A673 (cell line): ENCODE measurements around the gene AHRR. TPM values are rescaled to one million over a fixed set of nuclear protein-coding genes. Genes with fewer than 3 reads are reported as not detected.

Experiments used
- BruUV-seq: library from RNA; stranded (reverse); fragments of 400-500 nt; replicated peaks from 2 replicates; lab custom pipeline; 2021; lab: Mats Ljungman, UMichigan
- CTCF ChIA-PET: fragments of 300-600 bp; sonication (Branson Sonifier 250); formaldehyde crosslinking; loops from one replicate; lab custom pipeline; 2022; ENCODE audit warnings: antibody characterized with exemption; lab: Charles Lee
- POLR2A ChIA-PET: fragments of 300-600 bp; sonication (Branson Sonifier 250); formaldehyde crosslinking; loops from one replicate; lab custom pipeline; 2022; ENCODE audit warnings: antibody characterized with exemption; ENCODE audit not compliant: low non-redundant PET; lab: Charles Lee
- DNase-seq: peaks from one replicate; pipeline ENCODE4 v3.0.0-alpha.2; 2015; ENCODE audit warnings: low spot score
- H3K27ac ChIP-seq: fragments of 200-600 bp; sonication (generic); 2 replicates; pipeline ENCODE4 v1.5.1; 2016; ENCODE audit warnings: mixed run types, low read depth, mild to moderate bottlenecking, mixed read lengths, antibody characterized with exemption, low read length; ENCODE audit not compliant: poor library complexity, severe bottlenecking
- H3K27me3 ChIP-seq: fragments of 200-600 bp; sonication (generic); replicated peaks from 2 replicates; pipeline ENCODE4 v1.6.1; 2017; ENCODE audit warnings: mixed run types, low read depth, mild to moderate bottlenecking, mixed read lengths, antibody characterized with exemption, low read length; ENCODE audit not compliant: insufficient read depth, poor library complexity
- H3K36me3 ChIP-seq: fragments of 200-600 bp; sonication (generic); 2 replicates; pipeline ENCODE4 v1.6.1; 2016; ENCODE audit warnings: mixed run types, mild to moderate bottlenecking, mixed read lengths, antibody characterized with exemption, low read length; ENCODE audit not compliant: insufficient read depth, poor library complexity, severe bottlenecking
- H3K4me1 ChIP-seq: fragments of 200-600 bp; sonication (generic); 2 replicates; pipeline ENCODE4 v1.6.1; 2017; ENCODE audit warnings: mixed run types, mild to moderate bottlenecking, mixed read lengths, antibody characterized with exemption, low read length; ENCODE audit not compliant: insufficient read depth, poor library complexity, severe bottlenecking
- H3K4me3 ChIP-seq: fragments of 200-600 bp; sonication (generic); 2 replicates; pipeline ENCODE4 v1.5.1; 2016; ENCODE audit warnings: low read depth, mixed run types, mild to moderate bottlenecking, mixed read lengths, low read length; ENCODE audit not compliant: poor library complexity, severe bottlenecking
- H3K9me3 ChIP-seq: fragments of 200-600 bp; sonication (generic); 2 replicates; pipeline ENCODE4 v1.6.1; 2016; ENCODE audit warnings: mixed run types, low read depth, mild to moderate bottlenecking, mixed read lengths, antibody characterized with exemption, low read length; ENCODE audit not compliant: poor library complexity, severe bottlenecking
- CTCF ChIP-seq: fragments of 300-800, 200-600 bp; sonication (generic); conservative IDR thresholded peaks from 2 replicates; pipeline ENCODE4 v1.5.1; 2017; ENCODE audit warnings: low read depth, mild to moderate bottlenecking, antibody characterized with exemption, low read length, moderate library complexity, mixed read lengths
- EZH2 ChIP-seq: fragments of 200-600 bp; sonication (generic); IDR thresholded peaks from 2 replicates; pipeline ENCODE4 v1.6.1; 2017; ENCODE audit warnings: borderline replicate concordance, low read depth, mild to moderate bottlenecking, mixed read lengths, antibody characterized with exemption, low read length; ENCODE audit not compliant: poor library complexity, severe bottlenecking
- intact Hi-C: fragments of 100-400 bp; cut with micrococcal nuclease; formaldehyde crosslinking; loops from one replicate; pipeline ENCODE4 v1.10.0; 2022; ENCODE audit not compliant: unreplicated experiment
- total RNA-seq: library from RNA; stranded (reverse); gene quantifications from 2 replicates; pipeline ENCODE4 v1.2.3, GENCODE V29; 2021

AHRR gene
- total RNA-seq, 1 experiment from 2014 or later = 2.2 TPM

GRCh38 chr5:453725-454481 lies 132.4 kb downstream of the AHRR start:
- peaks cover 10% of the 10 kb centered on the region for H3K9me3 ChIP-seq
- no TSS peak for BruUV-seq
- no peaks in the 10 kb centered on the region for H3K4me1 ChIP-seq
- TF ChIP-seq CTCF (no peak), EZH2 (no peak)
- H3K4me3 ChIP-seq = no peak overlapping the region
- intact Hi-C loops = no loop called here
- POLR2A ChIA-PET = no interaction called here
- H3K27me3 ChIP-seq = no peaks in the 10 kb centered on the region
- peaks cover 64% of the 10 kb centered on the region for H3K36me3 ChIP-seq
- no peak overlapping the region for H3K27ac ChIP-seq
- no peak for DNase-seq
- CTCF ChIA-PET = no interaction called here

- TF ChIP-seq CTCF (no peak), EZH2 (no peak)
- H3K4me3 ChIP-seq = no peak overlapping the region
- H3K27me3 ChIP-seq = no peaks in the 10 kb centered on the region
- no TSS peak for BruUV-seq
- peaks cover 10% of the 10 kb centered on the region for H3K9me3 ChIP-seq
- no peaks in the 10 kb centered on the region for H3K4me1 ChIP-seq
- ChIA-PET POLR2A (no interaction called here), CTCF (no interaction called here)
- peak overlapping the region; percentile 42 for H3K27ac ChIP-seq
- peak; percentile 52 for DNase-seq
- peaks cover 56% of the 10 kb centered on the region for H3K36me3 ChIP-seq
- intact Hi-C loops = no loop called here
Observed at GRCh38 chr5:454936-455335, 133.4 kb downstream of the AHRR start.

GRCh38 chr5:455806-456205 lies 134.3 kb downstream of the AHRR start:
- no TSS peak for BruUV-seq
- CTCF ChIA-PET = no interaction called here
- intact Hi-C loops = no loop called here
- no peak for DNase-seq
- peaks cover 54% of the 10 kb centered on the region for H3K36me3 ChIP-seq
- H3K4me1 ChIP-seq = no peaks in the 10 kb centered on the region
- H3K9me3 ChIP-seq = peaks cover 10% of the 10 kb centered on the region
- H3K27me3 ChIP-seq = no peaks in the 10 kb centered on the region
- POLR2A ChIA-PET = no interaction called here
- no peak overlapping the region for H3K4me3 ChIP-seq
- TF ChIP-seq EZH2 = no peak
- TF ChIP-seq CTCF = no peak
- H3K27ac ChIP-seq = no peak overlapping the region
